HG03520 (cell line): ENCODE results near the gene BORCS8.
"Not testable (repeated sequence)": the region's sequence is repeated elsewhere in the genome, so short reads cannot be mapped to it uniquely, and the experiment has no call there.

Experiments used
- ATAC-seq: cut with Tn5 transposase; IDR thresholded peaks from one replicate; pipeline ENCODE4 v1.9.1; 2021; ENCODE audit warnings: mild to moderate bottlenecking, moderate library complexity; ENCODE audit not compliant: unreplicated experiment

Gene BORCS8

DNA sequence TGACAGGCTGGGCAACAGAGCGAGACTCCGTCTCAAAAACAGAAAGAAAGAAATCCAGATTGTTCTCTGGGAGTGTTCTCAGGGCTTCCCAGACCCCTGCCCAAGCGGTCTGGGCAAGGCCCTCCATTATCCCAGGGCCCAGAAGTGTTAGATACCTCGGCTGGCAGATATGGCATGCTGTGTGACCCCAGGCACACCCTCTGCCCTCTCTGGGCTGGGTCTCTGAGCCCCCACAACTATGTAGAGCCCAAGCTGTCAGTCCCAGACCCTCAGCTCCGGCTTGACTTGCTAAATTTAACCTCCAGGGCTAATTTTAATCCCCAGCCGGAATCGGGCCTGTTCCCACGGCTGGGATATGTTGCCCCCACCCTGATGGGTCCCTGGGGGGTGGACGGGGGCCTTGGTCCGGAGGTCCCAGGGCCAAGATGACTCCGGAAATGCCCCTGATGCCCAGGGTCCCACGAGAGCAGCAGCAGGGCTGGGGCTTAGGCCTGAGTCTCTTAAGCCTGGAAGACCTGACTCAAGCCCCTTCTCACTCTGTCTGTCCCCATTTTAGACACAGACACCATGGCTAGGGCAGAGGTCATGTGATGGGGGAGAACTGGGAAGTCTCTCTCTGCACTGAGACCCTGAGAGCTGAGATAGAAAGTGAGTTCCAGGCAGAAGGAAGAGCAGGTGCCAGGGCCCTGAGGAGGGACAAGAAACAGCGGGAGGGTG, 39.1 kb downstream of the BORCS8 start:
- no peak for ATAC-seq

DNA sequence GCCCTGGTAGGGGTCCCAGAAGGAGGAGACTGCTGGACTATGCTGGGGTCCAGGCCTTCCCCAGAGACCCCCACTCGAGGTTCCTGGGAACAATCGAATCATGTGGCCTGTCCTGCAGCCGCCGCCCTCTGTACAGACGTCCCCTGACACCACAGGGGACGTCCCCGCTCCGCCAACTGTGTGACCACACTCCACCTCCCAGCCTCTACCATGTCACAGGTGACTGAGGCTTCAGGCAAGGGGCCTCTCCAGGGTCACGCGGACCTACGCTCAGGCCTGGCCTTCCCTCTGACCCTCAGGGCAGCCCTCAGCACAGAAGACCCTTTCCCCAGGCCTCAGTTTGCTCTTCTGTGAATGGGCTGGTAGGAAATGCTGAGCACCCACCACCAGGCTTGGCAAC, 40.5 kb downstream of the BORCS8 start:
- ATAC-seq, result no peak

DNA sequence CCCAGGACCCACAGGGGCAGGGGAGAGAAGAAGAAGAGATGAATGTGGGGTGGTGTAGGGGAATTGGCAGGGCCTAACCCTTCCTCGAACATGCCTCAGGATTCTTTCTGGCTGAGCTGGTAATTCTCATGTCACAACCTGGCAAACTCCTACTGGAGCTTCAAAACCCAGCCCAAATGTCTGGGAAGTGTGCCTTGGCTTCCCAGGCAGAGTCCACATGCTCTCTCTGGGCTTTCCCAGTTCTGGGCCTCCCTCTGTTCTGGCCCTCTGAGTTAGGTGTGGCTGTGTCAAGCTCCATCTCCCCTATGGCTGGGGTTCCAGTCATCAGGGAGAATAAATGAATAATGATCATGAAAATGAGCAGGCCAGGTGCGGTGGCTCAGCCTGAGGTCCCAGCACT, 42.5 kb downstream of the BORCS8 start:
- no peak for ATAC-seq

DNA sequence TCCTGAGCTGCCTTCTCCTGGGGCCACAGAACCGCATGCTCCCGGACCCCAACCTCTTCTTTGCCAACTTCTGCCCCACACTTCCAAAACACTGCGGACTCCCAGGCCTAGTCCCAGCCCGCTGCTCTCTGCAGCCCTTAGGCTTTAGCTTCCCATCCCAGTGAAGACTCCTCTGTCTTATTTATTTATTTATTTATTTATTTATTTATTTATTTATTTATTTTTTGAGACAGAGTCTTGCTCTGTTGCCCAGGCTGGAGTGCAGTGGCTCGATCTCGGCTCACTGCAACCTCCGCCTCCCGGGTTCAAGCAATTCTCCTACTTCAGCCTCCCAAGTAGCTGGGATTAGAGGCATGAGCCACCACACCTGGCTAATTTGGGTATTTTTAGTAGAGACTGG, 43.4 kb downstream of the BORCS8 start:
- ATAC-seq, result not testable (repeated sequence)

DNA sequence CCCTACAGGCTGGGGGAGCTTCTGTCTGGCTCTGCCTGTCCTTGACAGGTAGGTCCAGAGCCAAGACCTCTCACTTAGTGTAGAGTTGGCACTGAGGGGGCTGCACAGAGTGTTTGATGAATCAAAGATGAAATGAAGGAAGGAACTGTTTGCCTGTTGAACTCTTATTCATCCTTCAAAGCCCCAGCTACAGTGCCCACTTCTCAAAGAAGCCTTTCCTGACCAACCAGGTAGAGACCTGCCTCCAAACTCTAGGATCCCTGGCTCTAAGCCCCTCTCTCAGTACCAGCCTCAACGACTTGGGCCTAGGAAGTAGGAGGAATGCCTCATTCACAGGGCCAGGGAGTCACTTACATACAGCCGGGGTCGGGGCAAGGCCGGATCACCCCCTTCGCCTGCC, 44.6 kb downstream of the BORCS8 start:
- no peak for ATAC-seq

DNA sequence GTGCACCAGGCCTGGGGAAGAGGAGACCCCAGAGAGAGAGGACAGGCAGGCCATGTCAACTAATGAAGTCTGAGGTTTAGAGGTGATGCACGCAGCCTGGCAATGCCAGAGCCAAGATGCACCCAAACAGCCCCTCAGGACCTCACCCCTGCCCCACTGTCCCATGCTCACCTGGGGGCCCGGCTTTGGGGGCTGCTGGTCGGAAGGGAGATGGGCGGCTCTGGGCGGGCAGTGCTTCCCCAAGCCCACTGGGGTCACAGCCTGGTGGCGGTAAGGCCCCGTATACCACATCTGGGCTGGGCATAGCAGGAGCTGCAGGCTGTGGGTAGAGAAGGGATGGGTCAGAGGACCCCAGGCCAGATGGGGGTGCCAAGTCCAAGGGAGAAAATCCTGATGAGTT, 45.1 kb downstream of the BORCS8 start:
- ATAC-seq, result no peak

DNA sequence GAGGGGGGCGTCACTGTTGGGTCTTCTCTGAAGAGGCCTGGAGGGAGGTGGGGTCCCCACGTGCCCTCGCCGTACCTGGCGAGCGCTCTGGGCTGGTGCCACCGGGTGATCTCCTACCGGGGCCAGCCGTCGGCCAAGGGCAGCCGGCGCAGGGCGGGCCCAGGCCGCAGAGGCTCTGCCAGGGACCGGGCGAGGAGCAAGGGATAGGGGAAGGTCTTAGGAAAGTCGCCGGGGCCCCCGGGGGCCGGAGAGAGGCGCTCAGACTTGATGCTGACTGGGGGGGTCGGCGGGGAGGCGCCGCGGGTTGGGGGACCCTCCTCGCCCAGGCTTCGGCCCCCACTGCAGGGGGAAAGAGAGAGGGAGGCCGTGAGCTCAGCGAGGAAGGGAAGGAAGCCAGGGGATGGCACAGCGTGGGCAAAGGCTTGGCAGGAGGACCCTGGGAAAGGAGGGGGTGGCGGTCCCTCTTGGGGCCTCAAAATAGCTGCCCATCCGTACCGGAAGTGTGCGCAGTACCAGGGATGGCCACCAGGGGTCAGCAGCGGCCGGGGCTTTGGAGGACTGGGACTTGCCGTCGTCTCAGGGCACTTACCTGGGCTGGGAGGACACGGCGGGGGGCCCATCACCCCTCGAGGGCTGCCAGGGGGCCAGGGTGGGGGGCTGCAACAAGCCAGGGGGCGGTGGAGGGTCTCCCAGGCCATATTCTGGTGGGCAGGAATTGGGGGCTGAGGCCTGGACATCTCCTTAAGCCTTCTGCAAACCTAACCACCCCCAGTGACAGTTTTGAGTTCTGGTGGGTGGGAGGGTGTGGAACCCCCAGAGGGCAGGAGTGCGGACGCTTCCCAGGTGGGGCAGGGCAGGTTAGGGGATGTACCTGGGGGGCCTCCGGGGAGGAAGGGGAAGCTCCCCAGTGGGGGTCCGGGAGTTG, 46.0 kb downstream of the BORCS8 start:
- no peak for ATAC-seq

DNA sequence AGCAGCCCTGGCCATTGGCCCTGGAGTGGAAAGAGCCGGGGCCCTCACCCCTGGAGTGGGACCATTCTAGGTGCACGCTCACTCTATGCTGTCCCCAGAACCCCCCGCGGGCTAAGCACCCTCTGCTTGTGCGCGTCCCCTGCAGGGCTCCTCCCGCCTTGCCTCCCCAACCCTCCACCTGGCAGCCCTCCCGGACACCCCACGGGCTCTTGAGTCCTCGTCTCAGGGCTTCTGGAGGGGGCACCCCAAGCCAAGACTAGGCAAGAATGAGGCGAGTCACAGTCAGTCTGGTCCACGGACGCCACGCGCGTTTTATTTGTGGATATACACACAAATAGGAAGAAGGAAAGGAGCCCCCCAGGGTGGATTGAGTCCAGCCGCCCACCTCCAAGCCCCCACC, 46.7 kb downstream of the BORCS8 start:
- ATAC-seq, result no peak

DNA sequence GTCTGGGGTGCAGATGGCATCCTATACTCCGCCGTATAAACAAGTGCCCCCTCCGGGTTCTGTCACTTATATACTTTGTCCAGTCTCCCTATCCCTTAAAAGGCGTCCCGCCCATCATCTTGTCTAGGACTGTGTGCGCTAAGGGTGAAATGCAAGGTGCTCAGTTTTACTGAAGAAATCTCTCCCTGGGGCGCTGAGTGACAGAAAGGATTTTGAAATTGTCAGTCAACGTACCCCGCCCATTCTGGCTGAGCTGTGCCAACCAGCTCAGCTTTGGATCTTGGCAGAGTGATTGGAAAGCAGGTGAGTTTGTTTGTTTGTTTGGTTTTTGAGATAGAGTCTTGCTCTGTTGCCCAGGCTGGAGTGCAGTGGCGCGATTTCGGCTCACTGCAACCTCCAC, 49.6 kb downstream of the BORCS8 start:
- ATAC-seq, result no peak

DNA sequence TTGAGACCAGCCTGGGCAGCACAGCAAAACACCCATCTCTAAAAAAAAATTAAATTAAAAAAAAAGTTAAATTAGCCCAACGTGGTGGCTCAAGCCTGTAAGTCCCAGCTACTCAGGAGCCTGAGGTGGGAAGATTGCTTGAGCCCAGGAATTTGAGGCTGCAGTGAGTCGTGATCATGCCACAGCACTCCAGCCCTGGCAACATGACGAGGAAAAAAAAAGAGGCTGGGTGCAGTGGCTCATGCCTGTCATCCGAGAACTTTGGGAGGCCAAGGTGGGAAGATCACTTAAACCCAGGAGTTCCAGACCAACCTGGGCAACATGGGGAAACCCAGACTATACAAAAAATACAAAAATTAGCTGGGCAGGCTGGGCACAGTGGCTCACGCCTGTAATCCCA, 51.5 kb downstream of the BORCS8 start:
- no peak for ATAC-seq

DNA sequence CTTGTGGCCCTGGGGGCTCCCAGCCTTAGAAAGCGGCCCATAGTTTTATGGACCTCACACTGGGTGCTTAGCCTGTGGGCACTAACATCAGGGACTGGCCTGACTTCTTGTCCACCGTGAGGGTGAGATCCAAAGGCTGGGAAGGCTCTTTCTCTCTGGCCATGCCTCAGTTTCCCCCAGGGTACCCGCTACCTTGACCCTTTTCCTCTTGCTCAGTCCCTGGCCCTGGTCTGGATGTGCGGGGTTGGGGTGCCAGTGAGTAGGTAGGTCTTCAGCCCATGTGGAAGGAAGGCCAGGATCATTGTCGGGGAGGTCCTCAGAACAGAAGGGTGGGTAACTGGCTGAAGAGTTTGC, 52.1 kb downstream of the BORCS8 start:
- ATAC-seq, result no peak

DNA sequence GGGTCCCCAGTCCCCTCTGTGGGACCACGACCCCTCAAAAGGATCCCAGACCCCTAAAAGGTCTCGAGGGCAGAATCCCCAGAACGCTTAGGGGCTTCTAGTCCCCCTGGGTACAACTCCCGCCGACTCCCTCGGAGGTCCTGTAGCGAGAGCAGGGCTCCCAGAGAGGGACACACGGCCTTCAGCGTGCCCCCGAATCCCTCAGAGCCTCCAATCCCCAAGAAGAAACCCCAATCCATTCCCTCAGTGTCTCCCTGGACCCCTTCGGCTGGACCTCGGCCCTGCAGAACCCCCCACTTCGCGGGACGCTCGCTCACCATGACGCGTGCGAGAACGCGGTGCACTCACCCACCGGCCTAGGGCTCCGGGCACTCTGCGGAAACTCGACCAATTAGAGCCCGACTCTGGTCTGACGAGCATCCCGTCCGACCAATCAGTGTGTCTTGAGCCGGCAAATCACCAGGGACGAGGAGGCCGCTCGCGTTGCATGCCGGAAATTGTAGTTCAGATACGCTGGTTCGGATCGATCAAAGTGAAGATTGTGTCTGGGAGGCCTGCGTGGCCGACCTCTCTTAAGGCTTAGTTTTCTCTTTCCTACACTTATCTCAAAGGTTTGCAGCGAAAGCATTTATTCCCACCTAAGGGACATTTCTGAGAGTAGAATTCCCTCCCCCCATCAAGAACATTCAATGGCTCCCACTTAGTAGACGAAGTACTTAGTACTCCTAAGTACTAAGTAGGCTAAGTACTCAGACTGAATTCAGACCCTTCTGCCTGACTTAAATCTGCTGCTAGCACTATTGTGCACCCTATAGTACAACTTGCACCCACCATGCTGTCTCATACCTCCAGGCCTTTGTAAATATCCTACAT, 53.6 kb downstream of the BORCS8 start, which contains the start of gene TMEM161A:
TSS of gene TMEM161A (minus strand) at position 370 of the 873 bp plus-strand sequence. CDS start at position 320, 50 bp downstream.
- peak; percentile 91 for ATAC-seq

DNA sequence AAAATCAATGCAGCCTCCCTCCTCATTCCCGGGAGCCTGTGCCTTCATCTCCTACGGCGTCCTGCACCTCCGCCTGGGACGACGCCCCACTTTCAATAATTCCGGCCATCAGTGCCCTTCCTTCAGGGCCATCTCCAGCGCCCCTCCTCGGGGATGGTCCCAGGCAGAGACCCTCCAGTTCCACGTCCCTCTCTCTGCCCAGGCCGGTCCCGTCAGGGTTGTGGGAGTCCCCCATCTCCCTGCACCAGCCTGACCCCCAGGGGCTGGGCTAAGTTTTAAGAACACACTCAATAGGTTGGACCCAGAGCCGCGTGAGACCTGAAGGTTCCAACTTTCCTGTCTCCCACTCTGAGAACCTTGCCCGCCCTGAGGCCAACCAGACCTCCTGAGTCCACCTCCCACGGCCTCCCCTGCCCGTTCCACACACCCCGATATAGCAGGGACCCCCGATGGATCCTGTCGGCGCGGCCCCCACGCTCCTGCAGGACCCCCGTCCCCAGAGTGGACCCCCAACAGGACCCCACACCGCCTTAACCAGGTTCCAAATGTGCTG, 54.3 kb downstream of the BORCS8 start:
- no peak for ATAC-seq

DNA sequence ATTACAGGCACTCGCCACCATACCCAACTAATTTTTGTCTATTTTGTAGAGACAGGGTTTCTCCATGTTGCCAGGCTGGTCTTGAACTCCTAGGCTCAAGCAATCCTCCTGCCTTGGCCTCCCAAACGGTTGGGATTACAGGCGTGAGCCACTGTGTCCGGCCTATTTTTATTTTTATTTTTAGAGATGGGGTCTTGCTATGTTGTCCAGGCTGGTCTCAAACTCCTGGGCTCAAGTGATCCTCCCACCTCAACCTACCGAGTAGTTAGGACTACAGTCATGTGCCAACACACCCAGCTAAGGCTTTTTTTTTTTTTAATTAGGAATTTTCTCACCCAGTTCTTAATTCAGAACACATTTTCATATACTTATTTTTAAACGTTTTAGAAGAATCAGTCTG, 56.2 kb downstream of the BORCS8 start:
- not testable (repeated sequence) for ATAC-seq

DNA sequence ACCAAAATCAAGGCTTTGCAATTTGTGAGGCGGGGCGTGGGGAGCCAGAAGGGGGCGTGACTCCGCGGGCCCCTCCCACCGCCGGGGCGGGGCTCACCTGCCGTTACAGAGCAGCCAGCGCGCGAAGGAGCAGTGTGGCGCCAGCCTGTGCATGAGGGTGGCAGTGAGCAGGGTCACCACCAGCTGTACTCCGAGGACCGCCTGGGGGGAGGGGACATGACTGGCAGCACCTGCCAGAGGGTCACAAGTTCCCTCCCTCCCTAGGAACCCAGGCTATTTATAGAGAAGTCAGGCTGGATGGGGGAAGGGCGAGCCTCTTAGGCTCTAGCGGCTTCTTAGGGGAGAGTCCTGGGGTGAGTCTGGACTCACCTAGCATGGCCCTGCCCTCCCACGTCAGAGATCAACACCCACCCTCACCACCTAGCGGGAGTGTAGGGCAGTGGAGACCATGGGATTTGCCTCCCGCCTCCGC, 57.2 kb downstream of the BORCS8 start:
- ATAC-seq, result no peak

DNA sequence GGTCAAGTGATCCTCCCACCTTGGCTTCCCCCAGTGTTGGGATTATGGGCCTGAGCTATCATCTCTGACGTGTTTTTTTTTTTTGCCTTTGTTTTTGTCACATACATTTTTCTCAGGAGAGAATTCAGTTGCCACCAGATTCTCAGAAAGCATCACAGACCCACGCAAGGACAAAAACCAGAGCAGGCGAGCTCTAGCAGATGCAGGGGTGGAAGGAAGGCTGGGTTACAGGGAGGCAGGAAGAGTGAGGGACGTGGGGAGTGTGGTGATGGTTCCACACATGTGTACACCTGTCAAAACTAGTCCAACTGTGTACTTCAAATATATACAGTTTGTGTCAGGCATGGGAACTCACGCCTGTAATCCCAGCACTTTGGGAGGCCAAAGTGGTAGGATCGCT, 58.0 kb downstream of the BORCS8 start:
- no peak for ATAC-seq

DNA sequence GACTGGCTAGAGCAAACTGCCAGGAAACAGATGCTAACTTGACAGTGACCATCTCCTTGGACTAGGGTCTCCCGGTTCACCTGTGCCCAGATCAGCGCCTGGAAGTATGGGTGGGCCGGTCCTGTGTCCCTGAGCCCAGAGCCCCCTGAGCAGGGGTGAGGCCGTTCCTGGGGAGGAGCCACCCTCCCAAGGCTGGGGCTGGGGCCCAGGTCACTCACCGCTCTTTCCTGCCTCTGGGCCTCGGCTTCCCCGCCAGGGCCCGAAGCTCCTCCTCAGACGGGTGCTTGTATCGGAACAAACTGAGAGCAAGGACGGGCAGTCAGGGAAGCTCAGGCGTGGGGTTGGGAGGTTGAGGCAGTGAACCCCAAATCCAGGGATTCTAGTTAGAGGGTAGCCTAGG, 59.0 kb downstream of the BORCS8 start:
- no peak for ATAC-seq

DNA sequence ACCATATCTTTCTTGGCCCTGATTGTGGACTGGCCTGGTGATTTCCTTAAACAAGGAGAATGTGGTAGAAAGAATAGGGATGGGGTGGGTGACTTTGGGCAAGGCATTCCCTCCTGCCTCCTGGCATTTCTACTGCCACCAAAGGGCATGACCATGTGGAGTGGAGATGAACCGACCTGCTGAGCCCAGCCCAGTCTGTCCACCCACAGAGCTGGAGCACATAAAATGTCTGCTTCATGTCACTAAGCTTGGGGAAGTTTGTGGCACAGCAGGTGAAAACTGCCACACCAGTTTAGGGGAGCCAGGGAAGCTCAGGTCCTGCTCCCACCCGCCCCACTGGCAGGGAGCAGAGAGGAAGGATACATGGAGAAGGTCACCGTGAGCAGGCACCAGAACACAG, 60.0 kb downstream of the BORCS8 start:
- no peak for ATAC-seq
